HG02623 (cell line): ENCODE data around the gene RBFOX2.
"Not testable (repeated sequence)": the region's sequence is repeated elsewhere in the genome, so short reads cannot be mapped to it uniquely, and the experiment has no call there.

Experiments
- ATAC-seq: cut with Tn5 transposase; IDR thresholded peaks from one replicate; pipeline ENCODE4 v1.9.1; 2021; ENCODE audit warnings: moderate library complexity; ENCODE audit not compliant: unreplicated experiment

The RBFOX2 gene

GRCh38 chr22:35792506-35792905 lies 236.1 kb downstream of the RBFOX2 start:
- no peak for ATAC-seq

DNA sequence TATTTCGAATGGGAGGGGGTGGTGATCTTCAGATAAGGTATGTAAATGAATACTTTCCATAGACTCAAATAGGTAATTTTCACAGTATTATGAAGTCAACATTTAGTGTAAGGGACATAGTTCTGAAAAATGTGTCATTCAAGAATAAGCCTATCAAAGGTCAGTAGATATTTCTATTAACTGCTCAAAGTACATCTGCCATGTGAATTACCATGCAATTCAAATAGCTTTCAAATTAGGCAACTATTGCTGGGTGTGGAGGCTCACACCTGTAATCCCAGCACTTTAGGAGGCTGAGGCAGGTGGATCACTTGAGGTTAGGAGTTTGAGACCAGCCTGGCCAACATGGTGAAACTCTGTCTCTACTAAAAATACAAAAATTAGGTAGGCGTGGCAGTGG lies 236.8 kb downstream of the RBFOX2 start:
- not testable (repeated sequence) for ATAC-seq

DNA sequence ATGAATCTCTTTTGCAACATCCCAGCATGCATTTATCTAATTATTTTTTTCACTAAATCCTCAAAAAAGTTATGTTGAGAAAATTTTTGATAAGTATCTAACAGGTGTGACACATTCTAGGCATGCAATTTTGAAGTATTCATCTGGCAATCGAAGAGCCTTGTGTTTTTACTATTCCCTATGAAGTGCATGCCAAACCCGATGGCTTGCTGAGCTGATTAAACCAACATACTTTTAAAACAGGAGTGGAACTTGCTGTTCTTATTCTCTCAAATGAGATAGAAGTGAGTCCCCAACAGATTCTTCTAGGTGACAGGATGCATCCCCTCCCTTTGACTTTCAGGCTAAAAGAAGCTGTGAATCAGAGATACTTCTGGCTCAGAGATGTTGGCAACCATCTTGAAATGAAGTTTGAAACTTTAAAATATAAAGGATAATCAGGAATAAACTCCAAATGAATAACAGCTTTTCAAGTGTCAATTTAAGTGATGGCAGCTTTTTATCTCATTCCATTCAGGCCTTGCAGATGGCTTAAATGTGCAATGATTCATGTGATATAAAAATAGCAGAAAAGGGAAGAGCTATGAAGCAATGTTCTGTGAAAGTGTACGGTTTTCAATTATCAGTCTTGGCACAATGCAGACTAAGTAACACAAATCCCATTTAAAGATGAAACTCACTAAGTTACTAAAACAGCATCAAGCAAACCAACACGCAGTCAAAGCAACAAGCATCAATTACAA lies 243.3 kb downstream of the RBFOX2 start:
- ATAC-seq = no peak

DNA sequence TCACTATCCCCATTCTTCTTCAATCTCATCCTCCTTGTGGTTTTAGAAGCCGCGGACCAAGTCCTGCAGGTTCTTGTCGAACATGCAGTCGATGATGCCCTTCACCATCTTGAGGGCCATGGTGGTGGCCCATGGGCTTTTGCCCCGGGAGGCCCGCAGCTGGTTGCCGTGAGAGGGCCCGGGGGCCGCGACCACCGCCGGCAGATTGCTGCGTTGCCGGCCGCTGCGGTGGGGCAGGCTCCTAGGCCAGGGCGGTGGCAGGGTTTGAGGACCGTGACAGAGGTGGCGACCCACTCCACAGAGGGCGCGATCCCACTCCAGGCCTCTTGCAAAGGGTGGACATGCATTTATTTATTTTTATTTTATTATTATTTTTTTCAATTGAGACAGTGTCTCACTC lies 244.0 kb downstream of the RBFOX2 start:
- no peak for ATAC-seq

DNA sequence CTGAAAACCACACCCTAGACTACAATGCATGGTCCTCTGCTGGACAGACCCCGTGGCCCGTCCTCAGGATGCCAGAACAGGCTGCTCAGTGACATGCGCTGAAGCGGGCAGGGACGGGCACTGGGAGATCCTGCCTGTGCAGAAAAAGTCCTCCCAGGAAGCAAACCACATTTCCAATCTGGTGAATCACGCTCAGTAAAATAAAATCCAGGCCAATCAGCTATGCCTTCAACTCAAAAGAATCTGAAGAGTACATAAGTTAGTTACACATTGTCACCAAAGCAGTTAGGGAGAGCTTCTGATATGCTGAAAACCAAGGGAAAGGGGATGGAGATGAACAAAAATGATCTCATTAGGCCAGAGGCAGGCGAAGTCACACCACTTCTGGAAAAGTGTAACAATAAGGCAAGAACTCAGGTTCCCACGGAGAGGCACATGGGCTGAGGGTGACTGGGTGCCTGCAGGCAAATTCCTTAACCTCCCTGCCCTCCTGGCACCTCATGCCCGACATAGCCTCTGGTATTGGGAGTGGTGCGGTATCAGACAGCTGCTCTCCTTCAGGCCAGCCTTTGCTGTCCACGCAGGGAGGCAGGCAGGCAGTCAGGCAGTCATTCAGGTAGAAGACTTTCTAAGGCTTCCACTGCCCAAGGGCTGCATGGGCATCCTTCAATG lies 244.5 kb downstream of the RBFOX2 start:
- ATAC-seq = no peak

DNA sequence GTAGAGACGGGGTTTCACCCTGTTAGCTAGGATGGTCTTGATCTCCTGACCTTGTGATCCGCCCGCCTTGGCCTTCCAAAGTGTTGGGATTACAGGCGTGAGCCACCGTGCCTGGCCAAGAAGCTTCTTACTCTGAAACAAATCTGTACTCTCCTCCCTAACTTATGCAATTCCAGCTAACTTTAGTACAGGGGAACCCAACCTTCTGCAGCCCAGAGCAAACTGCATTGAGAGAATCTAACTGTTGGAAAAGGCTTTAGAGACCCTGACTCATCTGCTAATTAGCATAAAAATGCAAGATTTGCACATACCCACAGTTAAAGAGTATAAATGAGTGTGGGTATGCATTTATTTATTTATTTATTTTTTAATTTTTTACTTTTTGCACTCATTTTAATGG lies 246.1 kb downstream of the RBFOX2 start:
- no peak for ATAC-seq

DNA sequence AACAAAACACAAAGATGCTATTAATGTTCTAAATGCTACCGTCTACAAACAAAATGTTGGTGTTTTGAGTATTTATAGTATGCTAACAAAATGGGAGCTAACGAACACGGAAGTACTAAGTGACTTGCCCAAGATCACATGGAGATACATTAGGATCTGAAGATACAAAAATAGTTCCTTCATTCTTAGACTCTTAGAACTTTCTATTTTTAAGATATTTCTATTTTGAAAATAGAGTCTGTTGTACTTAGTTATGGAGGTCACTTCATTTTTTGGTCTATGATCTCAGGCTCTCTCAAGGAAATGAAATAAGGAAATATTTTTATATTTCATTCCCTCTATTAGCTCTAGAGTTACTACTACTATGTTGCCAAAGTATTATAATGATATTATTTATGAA lies 246.7 kb downstream of the RBFOX2 start:
- ATAC-seq = no peak

DNA sequence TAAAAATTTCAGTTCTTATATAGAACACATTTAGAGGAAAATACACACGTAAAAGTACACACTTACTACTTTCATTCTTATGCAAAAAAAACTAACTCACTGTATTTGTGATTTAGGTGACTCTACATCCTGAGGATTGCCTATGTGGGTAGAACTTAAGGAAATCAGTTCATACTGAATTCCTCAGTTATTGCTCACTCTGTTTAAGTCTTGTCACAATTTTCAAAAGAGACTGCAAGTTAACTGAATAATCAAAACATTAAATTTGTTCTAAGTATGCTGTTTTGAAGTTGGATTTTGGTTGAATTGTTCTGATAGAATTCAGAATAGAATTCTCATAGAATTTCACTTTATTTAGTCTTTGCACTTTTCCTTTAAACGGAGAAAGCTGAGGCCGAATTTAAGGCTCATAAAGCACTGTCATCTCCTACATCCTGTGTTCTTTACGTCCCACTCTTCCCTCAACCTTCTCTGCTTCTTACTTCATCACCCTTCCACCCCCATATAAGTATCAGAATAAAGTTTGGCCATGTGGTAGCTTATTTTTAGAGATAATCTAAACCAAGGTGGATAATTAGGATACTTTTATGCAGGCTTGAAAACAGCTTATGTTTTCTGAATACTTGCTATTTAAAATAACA lies 251.2 kb downstream of the RBFOX2 start:
- no peak for ATAC-seq

DNA sequence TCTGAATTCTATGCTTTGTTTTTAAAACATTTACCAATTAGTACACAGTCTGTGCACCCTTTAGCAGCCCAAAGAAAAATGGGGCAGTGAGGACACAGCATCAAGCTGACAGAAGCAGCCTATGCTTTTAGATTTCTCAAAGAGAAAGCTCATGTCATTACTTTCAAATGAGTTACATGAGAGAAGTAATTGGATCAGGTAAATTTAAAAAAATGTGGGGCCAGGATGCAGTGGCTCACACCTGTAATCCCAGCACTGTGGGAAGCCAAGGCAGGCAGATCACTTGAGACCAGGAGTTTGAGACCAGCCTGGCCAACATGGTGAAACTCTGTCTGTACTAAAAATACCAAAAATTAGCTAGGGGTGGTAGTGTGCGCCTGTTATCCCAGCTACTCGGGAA lies 253.3 kb downstream of the RBFOX2 start:
- no peak for ATAC-seq

GRCh38 chr22:35769974-35770373 lies 258.6 kb downstream of the RBFOX2 start:
- no peak for ATAC-seq

DNA sequence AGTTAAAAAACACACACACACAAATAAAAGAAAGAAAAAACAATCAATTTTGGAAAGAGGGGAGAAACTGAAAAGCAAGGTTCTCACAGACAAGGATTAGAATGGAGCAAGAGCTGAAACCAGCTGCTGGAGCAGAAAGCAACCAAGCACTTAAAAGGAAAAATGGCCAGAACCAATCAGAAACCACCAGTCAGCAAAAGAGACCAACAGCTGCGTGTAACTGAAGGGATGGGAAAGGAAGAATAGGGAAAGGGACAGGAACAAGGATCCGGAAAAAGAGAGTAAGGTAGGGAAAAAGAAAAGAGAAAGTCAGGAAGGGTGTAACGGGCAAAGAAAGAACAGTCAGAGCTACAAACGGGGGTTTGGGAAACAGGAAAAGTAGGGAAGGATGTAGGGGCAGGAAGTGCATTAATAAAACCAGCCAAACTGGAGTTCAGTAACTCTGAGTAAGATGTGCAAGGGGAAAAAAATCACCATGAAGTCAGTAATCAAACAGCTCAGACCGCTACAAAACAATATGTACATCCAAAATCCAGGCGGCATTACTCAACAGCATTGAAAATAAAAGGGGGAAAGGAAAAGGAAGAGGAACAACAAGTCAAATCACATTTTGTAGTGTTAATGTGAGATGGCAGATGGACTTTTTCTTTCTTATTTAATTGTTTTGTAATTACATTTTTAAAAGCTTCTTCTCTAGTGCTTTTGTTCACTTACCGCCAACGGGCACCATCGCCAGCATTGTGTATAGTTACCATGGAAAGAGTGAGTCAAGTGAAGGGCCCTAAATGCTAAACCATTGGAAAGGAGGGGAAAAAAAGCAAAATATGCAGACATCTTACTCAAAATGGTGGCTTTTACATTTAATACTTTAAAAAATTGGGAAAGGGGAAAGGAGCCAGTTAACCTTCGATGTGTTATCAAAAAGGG lies 261.7 kb downstream of the RBFOX2 start:
- ATAC-seq = no peak

- ATAC-seq = no peak
Observed at GRCh38 chr22:35761037-35761436, 267.6 kb downstream of the RBFOX2 start.

- ATAC-seq = no peak
Observed at GRCh38 chr22:35758394-35758793, 270.2 kb downstream of the RBFOX2 start.

DNA sequence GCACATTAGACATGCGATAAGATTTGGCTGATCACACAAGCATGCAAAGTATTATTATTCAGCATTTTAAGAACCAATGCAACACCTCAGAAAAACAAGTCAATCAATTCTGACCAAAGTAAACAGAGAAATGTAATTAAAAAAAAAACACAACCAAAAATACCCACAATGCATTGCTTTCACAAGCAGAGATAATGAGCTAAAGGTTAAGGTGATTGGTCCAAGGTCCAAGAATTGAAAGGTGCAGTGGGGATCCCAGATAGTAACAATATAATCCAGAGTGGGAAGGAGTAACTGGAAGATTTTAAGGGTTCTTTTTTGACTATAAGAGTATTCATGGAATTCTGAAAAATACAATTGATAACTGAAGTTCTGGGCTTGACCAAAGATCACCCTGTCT lies 271.9 kb downstream of the RBFOX2 start:
- ATAC-seq = no peak

DNA sequence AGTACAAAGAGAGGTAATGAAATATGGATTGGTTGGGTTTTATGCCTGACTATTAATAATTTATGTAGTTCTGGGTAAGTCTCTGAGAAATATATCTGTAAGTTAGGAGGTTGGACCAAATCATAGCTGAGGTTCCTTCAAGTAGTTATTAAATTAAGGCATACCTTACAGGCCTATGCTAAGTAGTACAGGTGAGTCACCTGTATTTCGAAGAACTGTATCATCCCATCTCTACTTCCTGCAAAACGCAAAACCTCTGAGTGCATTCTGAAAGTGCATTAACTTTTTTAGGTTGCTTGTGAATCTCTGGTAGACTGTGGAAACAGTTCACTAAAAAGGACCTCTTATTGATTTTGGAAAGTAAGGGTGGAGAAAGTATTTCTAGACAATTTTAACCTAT lies 273.9 kb downstream of the RBFOX2 start:
- ATAC-seq = no peak

DNA sequence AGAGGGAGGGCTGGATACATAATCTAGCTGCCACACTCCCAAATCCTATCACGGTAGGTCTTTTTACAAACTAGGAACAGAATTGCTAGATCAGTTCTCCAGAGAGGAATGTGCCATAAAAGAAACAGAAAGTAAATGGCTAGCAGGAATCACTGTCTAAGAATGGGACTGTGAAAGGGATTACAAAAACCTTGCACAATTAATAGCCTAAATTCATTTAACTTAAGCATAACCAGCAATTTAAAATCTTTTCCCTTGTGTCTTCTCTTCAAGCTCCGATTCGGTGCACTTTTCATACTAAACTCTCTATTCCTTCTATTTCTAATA lies 275.8 kb downstream of the RBFOX2 start:
- no peak for ATAC-seq

DNA sequence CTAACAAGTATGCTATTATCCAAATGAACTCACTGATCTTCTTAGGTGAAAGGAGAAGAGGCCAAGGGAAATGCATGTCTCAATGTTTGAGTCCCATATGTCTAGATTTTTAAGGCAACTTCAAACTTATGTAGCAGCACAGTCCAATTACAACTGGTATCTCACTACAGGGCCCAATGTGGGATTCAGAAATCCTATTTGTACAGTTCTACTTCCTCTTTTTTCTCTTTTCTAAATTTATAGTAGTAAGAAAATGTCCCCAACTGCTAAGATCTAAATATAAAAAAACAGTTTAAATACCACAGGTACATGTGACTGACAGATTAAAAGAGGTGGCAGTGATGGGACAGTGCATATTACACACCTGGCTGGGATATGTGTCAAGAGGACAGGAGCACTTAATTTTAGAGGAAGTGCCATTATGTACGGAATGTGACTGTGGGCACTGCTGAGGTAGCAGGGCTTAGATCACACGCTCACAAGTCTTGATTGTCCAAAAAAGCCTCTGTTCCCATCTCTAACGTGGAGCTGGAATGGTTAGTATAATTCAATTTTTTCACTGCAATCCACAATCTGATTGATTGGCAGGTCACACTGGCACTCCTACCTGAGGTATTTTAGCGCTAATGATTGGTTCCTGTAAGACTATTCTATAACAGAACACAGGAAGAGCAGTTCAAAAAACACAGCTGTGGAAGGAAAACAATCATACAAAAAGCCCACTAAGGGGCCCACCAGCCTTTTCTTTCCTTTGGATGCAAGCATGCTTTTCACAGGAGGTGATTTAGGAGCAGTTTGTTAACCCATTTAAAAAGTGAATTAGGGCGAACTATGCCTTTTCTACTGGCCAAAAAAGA lies 276.4 kb downstream of the RBFOX2 start:
- no peak for ATAC-seq

- no peak for ATAC-seq
Observed at GRCh38 chr22:35749808-35750207, 278.8 kb downstream of the RBFOX2 start.

GRCh38 chr22:35746946-35747703 lies 281.5 kb downstream of the RBFOX2 start:
- ATAC-seq = no peak

GRCh38 chr22:35746248-35746647 lies 282.4 kb downstream of the RBFOX2 start:
- ATAC-seq = no peak
